Natural killer cell treated with Interleukin-12 subunit alpha and Interleukin-12 subunit beta and Interleukin-15 and Interleukin-18, amount 100 ng/mL, for 72 hours (primary cell): ENCODE measurements around the gene ATRIP. TPM values are rescaled to one million over a fixed set of nuclear protein-coding genes. Genes with fewer than 3 reads are reported as not detected.
A peak's percentile ranks its signal among the peaks of the same experiment; 100 is the strongest.
"Not testable (repeated sequence)": the region's sequence is repeated elsewhere in the genome, so short reads cannot be mapped to it uniquely, and the experiment has no call there.

Experiments used
- ATAC-seq, 2 donors: fragments of 150-1000 bp; cut with Tn5 transposase in 1 of 2; sonication (Bioruptor Pico), chemical (Tn5 transposase) in 1 of 2; 2 replicates each; pipeline ENCODE4 v1.10.0; 2021
- DNase-seq: peaks from one replicate; pipeline ENCODE4 v3.0.0; 2022; ENCODE audit warnings: low spot score
- H3K27ac Mint-ChIP-seq, 2 donors: 1 replicate in 1 of 2; 2 replicates in 1 of 2; pipeline ENCODE4 v1.8.0; 2022; ENCODE audit warnings: mixed read lengths in 2 of 2, mild to moderate bottlenecking in 1 of 2, moderate library complexity in 1 of 2
- H3K27me3 Mint-ChIP-seq, 2 donors: 1 replicate in 1 of 2; 2 replicates in 1 of 2; pipeline ENCODE4 v1.8.0; 2022; ENCODE audit warnings: mixed read lengths in 2 of 2
- H3K36me3 Mint-ChIP-seq: one replicate; pipeline ENCODE4 v1.8.0; 2022; ENCODE audit warnings: mixed read lengths
- H3K4me1 Mint-ChIP-seq, 2 donors: 1 replicate in 1 of 2; 2 replicates in 1 of 2; pipeline ENCODE4 v1.8.0; 2022; ENCODE audit warnings: low read depth in 2 of 2, mixed read lengths in 2 of 2, mild to moderate bottlenecking in 1 of 2
- H3K4me3 Mint-ChIP-seq: one replicate; pipeline ENCODE4 v1.8.0; 2022; ENCODE audit warnings: mixed read lengths
- H3K9me3 Mint-ChIP-seq: 2 replicates; pipeline ENCODE4 v1.8.0; 2022; ENCODE audit warnings: mixed read lengths
- total RNA-seq, 2 donors: library from RNA; stranded (reverse); gene quantifications; one replicate each; pipeline ENCODE4 v1.2.3, GENCODE V29; 2022

The ATRIP gene
- total RNA-seq: 10 to 100 TPM; 14.0 to 26.2 TPM

DNA sequence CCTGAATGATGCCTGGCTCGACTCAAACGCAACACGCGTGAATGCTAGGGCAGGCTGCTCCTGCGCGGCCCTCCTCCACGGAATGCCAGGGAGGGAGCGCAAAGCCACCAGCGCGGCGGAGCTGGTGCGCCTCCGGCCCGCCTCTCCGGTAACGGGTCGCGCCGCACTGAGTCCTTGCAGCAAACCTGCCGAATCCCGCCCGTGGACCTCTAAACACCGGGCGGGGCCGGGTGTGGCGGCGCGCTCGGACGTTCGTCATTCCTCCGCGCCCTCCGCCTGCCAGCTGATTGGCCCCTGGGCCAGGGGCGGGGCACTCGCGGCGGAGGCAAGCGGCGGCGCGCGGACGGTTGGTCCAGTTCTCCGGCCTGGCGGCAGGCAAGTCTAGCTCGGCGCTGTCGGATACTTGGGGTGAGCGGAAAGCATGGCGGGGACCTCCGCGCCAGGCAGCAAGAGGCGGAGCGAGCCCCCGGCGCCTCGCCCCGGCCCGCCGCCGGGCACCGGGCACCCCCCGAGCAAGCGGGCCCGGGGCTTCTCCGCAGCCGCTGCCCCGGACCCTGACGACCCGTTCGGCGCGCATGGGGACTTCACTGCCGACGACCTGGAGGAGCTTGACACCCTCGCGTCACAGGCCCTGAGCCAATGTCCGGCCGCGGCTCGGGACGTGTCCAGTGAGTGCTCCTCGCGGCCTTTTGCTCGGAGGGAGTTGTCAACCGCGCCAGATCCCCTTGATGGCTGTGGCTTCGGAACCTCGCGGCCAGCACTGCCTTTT, at the start of gene ATRIP:
TSS of gene ATRIP (plus strand) at position 313 of the 769 bp plus-strand sequence. CDS start at position 422, 109 bp downstream.
- H3K4me3 Mint-ChIP-seq: peak within 1 kb of the TSS; percentile 99
- peaks cover 29 to 30% of the 10 kb centered on the region in 2 donors for H3K4me1 Mint-ChIP-seq
- H3K9me3 Mint-ChIP-seq: no peaks in the 10 kb centered on the region

GRCh38 chr3:48397767-48398681, 48.5 kb upstream of the ATRIP start:
- Mint-ChIP-seq H3K27ac (no peak overlapping the region), H3K27me3 (peaks cover 6 to 7% of the 10 kb centered on the region in 2 donors), H3K9me3 (no peaks in the 10 kb centered on the region), H3K4me1 (peaks cover 0 to 4% of the 10 kb centered on the region in 2 donors), H3K36me3 (no peaks in the 10 kb centered on the region), H3K4me3 (no peak overlapping the region)
- ATAC-seq (no peak), DNase-seq (no peak)

More for the DNA sequence above, at the start of gene ATRIP:
- ATAC-seq (peak; percentile 98), DNase-seq (peak; percentile 92)
- Mint-ChIP-seq H3K36me3 (peaks cover 4% of the 10 kb centered on the region), H3K27ac (peak within 1 kb of the TSS; percentile 93 to 94), H3K27me3 (no peaks in the 10 kb centered on the region)

- ATAC-seq (no peak), DNase-seq (no peak)
- Mint-ChIP-seq H3K4me1 (peaks cover 0 to 4% of the 10 kb centered on the region in 2 donors), H3K27ac (no peak overlapping the region), H3K36me3 (no peaks in the 10 kb centered on the region), H3K27me3 (peaks cover 6 to 7% of the 10 kb centered on the region in 2 donors), H3K9me3 (no peaks in the 10 kb centered on the region), H3K4me3 (no peak overlapping the region)
These were observed 47.7 kb upstream of the ATRIP start for GRCh38 chr3:48398701-48399386.

GRCh38 chr3:48399387-48400172, 47.0 kb upstream of the ATRIP start:
- H3K36me3 Mint-ChIP-seq: no peaks in the 10 kb centered on the region
- H3K9me3 Mint-ChIP-seq: no peaks in the 10 kb centered on the region
- H3K4me1 Mint-ChIP-seq: peaks cover 0 to 4% of the 10 kb centered on the region in 2 donors
- no peak overlapping the region for H3K4me3 Mint-ChIP-seq
- no peak for DNase-seq
- ATAC-seq: no peak
- peaks cover 6 to 7% of the 10 kb centered on the region in 2 donors for H3K27me3 Mint-ChIP-seq
- no peak overlapping the region for H3K27ac Mint-ChIP-seq

GRCh38 chr3:48400824-48401433, 45.6 kb upstream of the ATRIP start:
- H3K27ac Mint-ChIP-seq: no peak overlapping the region
- H3K27me3 Mint-ChIP-seq: peaks cover 2 to 3% of the 10 kb centered on the region in 2 donors
- peaks cover 0 to 4% of the 10 kb centered on the region in 2 donors for H3K4me1 Mint-ChIP-seq
- no peaks in the 10 kb centered on the region for H3K9me3 Mint-ChIP-seq
- no peak overlapping the region for H3K4me3 Mint-ChIP-seq
- peak; percentile 55 to 70 for ATAC-seq
- no peak for DNase-seq
- no peaks in the 10 kb centered on the region for H3K36me3 Mint-ChIP-seq

DNA sequence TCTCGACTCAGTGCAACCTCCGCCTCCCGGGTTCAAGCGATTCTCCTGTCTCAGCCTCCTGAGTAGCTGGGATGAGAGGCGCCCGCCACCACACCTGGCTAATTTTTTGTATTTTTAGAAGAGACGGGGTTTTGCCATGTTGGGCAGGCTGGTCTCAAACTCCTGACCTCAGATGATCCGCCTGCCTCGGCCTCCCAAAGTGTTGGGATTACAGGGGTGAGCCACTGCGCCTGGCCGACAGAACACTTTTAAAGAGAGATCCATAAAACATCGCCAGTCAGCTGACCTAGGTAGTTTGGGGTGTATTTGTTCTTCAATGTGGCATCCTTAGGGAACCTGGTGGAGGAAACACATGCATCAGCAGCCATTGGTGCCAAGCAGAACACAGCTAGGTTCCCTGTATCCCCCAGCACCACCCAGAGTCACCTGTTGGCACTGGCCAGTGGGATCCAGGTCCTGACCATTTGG, 45.1 kb upstream of the ATRIP start:
- not testable (repeated sequence) for H3K36me3 Mint-ChIP-seq, H3K9me3 Mint-ChIP-seq, H3K4me3 Mint-ChIP-seq, H3K4me1 Mint-ChIP-seq, H3K27ac Mint-ChIP-seq, ATAC-seq, H3K27me3 Mint-ChIP-seq, DNase-seq

- Mint-ChIP-seq H3K4me1 (peaks cover 0 to 4% of the 10 kb centered on the region in 2 donors), H3K4me3 (no peak overlapping the region), H3K27ac (no peak overlapping the region), H3K36me3 (no peaks in the 10 kb centered on the region), H3K9me3 (no peaks in the 10 kb centered on the region), H3K27me3 (peaks cover 0 to 3% of the 10 kb centered on the region in 2 donors)
- ATAC-seq (no peak), DNase-seq (no peak)
These were observed 44.2 kb upstream of the ATRIP start for GRCh38 chr3:48402281-48402732.

DNA sequence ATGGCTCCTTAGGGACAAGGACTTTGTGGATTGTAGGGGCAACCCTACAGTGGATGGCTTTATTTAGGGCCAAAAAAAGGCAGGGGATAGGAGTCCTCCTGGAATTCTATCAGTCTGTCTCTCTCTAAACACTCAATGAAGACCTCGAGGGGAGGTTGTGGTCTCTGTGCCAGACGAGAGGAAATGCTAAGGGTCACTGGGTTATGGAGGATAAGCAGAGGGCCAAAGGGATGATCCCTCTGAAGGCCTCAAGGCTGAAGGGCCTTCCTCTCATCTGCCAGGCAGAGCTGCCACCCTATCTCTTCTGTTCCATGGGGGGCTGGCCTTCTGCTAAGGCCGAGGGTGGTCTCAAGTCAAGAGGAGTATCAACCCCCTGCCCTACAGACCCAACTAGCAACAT, 43.6 kb upstream of the ATRIP start:
- Mint-ChIP-seq H3K27ac (no peak overlapping the region), H3K36me3 (no peaks in the 10 kb centered on the region), H3K27me3 (peaks cover 0 to 3% of the 10 kb centered on the region in 2 donors), H3K4me1 (peaks cover 0 to 4% of the 10 kb centered on the region in 2 donors), H3K9me3 (no peaks in the 10 kb centered on the region), H3K4me3 (no peak overlapping the region)
- no peak for DNase-seq
- no peak for ATAC-seq

- H3K9me3 Mint-ChIP-seq: no peaks in the 10 kb centered on the region
- DNase-seq: no peak
- no peak for ATAC-seq
- H3K36me3 Mint-ChIP-seq: no peaks in the 10 kb centered on the region
- H3K4me3 Mint-ChIP-seq: no peak overlapping the region
- H3K27me3 Mint-ChIP-seq: peaks cover 0 to 3% of the 10 kb centered on the region in 2 donors
- H3K27ac Mint-ChIP-seq: no peak overlapping the region
- H3K4me1 Mint-ChIP-seq: peaks cover 0 to 4% of the 10 kb centered on the region in 2 donors
These were observed 42.8 kb upstream of the ATRIP start for GRCh38 chr3:48403533-48404439.

DNA sequence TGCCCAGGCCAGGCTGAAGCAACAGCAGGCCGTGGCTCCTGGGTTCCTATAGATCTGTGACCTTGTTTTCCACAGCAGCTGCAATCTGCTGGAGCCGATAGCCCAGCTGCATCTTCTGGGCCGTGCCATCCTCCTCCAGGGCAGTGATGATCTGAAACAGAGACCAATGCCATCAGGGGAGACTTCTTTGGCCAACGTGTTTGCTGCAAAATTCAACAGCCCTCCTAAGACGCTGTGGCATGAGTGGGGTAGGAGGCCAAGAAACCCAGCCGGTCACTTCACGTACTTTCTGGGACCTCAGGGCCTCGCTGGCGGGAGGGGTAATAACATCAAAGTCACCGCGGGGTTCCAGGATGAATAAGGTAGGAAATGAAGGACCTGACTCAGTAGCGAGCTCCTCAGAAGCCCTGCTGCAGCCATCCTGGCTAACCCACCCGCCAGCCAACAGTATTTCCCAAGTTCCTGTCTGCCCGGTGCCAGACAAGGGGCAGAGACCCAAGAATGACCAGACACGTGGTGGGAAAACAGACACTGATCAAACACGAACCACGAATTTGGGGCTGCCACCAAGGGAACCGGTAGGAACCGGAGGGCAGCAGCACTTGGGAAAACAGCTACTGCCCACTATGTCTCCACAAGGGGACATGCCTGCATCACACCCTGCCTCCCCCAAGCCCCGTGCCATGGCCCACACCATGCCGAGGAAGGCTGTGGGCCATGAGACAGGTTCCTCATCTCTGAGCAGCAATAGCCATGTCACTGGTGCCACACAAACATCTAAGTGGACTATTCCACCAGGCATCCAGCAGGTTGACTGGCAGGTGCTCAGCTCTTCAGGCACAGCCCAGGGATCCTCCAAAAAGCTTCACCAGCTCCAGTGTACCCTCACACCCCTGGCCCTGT, 41.8 kb upstream of the ATRIP start:
- Mint-ChIP-seq H3K4me1 (peaks cover 0 to 4% of the 10 kb centered on the region in 2 donors), H3K36me3 (no peaks in the 10 kb centered on the region), H3K27me3 (no peaks in the 10 kb centered on the region), H3K4me3 (no peak overlapping the region), H3K27ac (no peak overlapping the region), H3K9me3 (no peaks in the 10 kb centered on the region)
- DNase-seq (peak; percentile 51), ATAC-seq (no peak)

- no peak overlapping the region for H3K4me3 Mint-ChIP-seq
- ATAC-seq (no peak), DNase-seq (peak; percentile 46)
- H3K9me3 Mint-ChIP-seq: no peaks in the 10 kb centered on the region
- H3K36me3 Mint-ChIP-seq: no peaks in the 10 kb centered on the region
- no peaks in the 10 kb centered on the region for H3K27me3 Mint-ChIP-seq
- H3K4me1 Mint-ChIP-seq: peaks cover 0 to 4% of the 10 kb centered on the region in 2 donors
- H3K27ac Mint-ChIP-seq: no peak overlapping the region
These were observed 41.1 kb upstream of the ATRIP start for GRCh38 chr3:48405343-48405881.
